Body of pancreas (tissue), 4 donors: ENCODE data around the gene FHOD3. TPM values are rescaled to one million over a fixed set of nuclear protein-coding genes. Genes with fewer than 3 reads are reported as not detected.

Experiments
- ATAC-seq: fragments of 150-250 bp; one replicate; pipeline ENCODE4 v1.9.1; 2016
- DNase-seq, 4 donors: peaks; one replicate each; pipeline ENCODE4 v3.0.0-alpha.2; 2019
- H3K27ac ChIP-seq, 4 donors: fragments of 200-600 bp; sonication (generic); 1 replicate in 3 of 4; 2 replicates in 1 of 4; pipeline versions ENCODE4 v1.5.1 to v1.6.1; 2016 to 2019; ENCODE audit warnings: mild to moderate bottlenecking in 1 of 4, mixed read lengths in 1 of 4, moderate library complexity in 1 of 4
- H3K27me3 ChIP-seq, 2 donors: fragments of 200-600 bp; sonication (generic); one replicate each; pipeline ENCODE4 v1.6.0; 2016; ENCODE audit warnings: mild to moderate bottlenecking in 1 of 2
- H3K36me3 ChIP-seq, 2 donors: fragments of 200-600 bp; sonication (generic); replicated peaks in 1 of 2; 2 replicates each; pipeline ENCODE4 v1.5.1; 2016; ENCODE audit warnings: low read depth in 2 of 2; ENCODE audit not compliant: insufficient read depth in 1 of 2
- H3K4me1 ChIP-seq: fragments of 200-600 bp; sonication (generic); one replicate; pipeline ENCODE4 v1.6.0; 2016
- H3K4me3 ChIP-seq, 2 donors: fragments of 200-600 bp; sonication (generic); 1 replicate in 1 of 2; 2 replicates in 1 of 2; pipeline ENCODE4 v1.5.1; 2016 to 2019
- H3K9me3 ChIP-seq, 3 donors: fragments of 200-600 bp; sonication (generic); 1 replicate in 2 of 3; 2 replicates in 1 of 3; pipeline ENCODE4 v1.5.1; 2016
- CTCF ChIP-seq, 7 experiments: fragments of 450-650 bp in 4 of 7; fragments of 200-600 bp in 3 of 7; sonication (generic) in 3 of 7; IDR thresholded peaks; one replicate each; pipeline ENCODE4 v1.5.1; 2016 to 2019; ENCODE audit warnings: antibody characterized with exemption in 7 of 7
- POLR2A ChIP-seq, 3 donors: fragments of 450-650 bp; IDR thresholded peaks; one replicate each; pipeline ENCODE4 v1.6.1; 2016; ENCODE audit warnings: antibody characterized with exemption in 3 of 3, mild to moderate bottlenecking in 2 of 3
- WGBS, 2 donors: methylation state at CpG; one replicate each; pipeline ENCODE4 v1.1.5; 2017; 5-methylcytosine and 5-hydroxymethylcytosine counted together
- intact Hi-C: fragments of 100-400 bp; cut with DNase I; formaldehyde crosslinking; loops from one replicate; pipeline ENCODE4 v1.15.1; 2023
- total RNA-seq, 2 donors: library from RNA; depleted of rRNA; stranded (reverse); fragments of >200 nt; gene quantifications; one replicate each; pipeline ENCODE4 v1.1.0, GENCODE V29; 2016

Gene FHOD3
- total RNA-seq, 2 donors from 2014 or later, result 0.52 to 2.0 TPM

GRCh38 chr18:36643061-36643460, 345.5 kb downstream of the FHOD3 start:
- Histone ChIP-seq H3K36me3 (no peaks in the 10 kb centered on the region), H3K4me3 (no peak overlapping the region), H3K9me3 (no peaks in the 10 kb centered on the region), H3K27ac (no peak overlapping the region), H3K27me3 (no peaks in the 10 kb centered on the region), H3K4me1 (no peaks in the 10 kb centered on the region)
- no peak for TF ChIP-seq POLR2A (IDR thresholded peaks at IDR 0.05)
- no peak for TF ChIP-seq CTCF (IDR thresholded peaks at IDR 0.05)
- ATAC-seq (no peak), DNase-seq (no peak)
- intact Hi-C loops, result no loop called here
- WGBS, 2 donors, result 69 to 71% methylated on average over 3 of the region's 3 CpGs

- 79 to 93% methylated on average over 3 of the region's 3 CpGs for WGBS, 2 donors
- ATAC-seq, result no peak
- no peaks in the 10 kb centered on the region for H3K27me3 ChIP-seq
- no peak for DNase-seq
- no peak for TF ChIP-seq POLR2A (IDR thresholded peaks at IDR 0.05)
- no peak for TF ChIP-seq CTCF (IDR thresholded peaks at IDR 0.05)
- no peaks in the 10 kb centered on the region for H3K36me3 ChIP-seq
- H3K4me1 ChIP-seq, result no peaks in the 10 kb centered on the region
- H3K4me3 ChIP-seq, result no peak overlapping the region
- no peaks in the 10 kb centered on the region for H3K9me3 ChIP-seq
- intact Hi-C loops, result no loop called here
- no peak overlapping the region for H3K27ac ChIP-seq
Observed at GRCh38 chr18:36648803-36649202, 351.3 kb downstream of the FHOD3 start.

GRCh38 chr18:36649205-36649604, 351.7 kb downstream of the FHOD3 start:
- Histone ChIP-seq H3K36me3 (no peaks in the 10 kb centered on the region), H3K27me3 (no peaks in the 10 kb centered on the region), H3K4me3 (no peak overlapping the region), H3K4me1 (no peaks in the 10 kb centered on the region), H3K27ac (no peak overlapping the region), H3K9me3 (no peaks in the 10 kb centered on the region)
- intact Hi-C loops, result no loop called here
- WGBS, 2 donors, result 72 to 81% methylated on average over 3 of the region's 3 CpGs
- DNase-seq (no peak), ATAC-seq (no peak)
- no peak for TF ChIP-seq CTCF (IDR thresholded peaks at IDR 0.05)
- TF ChIP-seq POLR2A (IDR thresholded peaks at IDR 0.05), result no peak

GRCh38 chr18:36650266-36650665, 352.8 kb downstream of the FHOD3 start:
- DNase-seq (no peak), ATAC-seq (no peak)
- Histone ChIP-seq H3K9me3 (no peaks in the 10 kb centered on the region), H3K4me3 (no peak overlapping the region), H3K36me3 (no peaks in the 10 kb centered on the region), H3K27ac (no peak overlapping the region), H3K27me3 (no peaks in the 10 kb centered on the region), H3K4me1 (no peaks in the 10 kb centered on the region)
- intact Hi-C loops, result no loop called here
- TF ChIP-seq POLR2A (IDR thresholded peaks at IDR 0.05) (no peak), CTCF (IDR thresholded peaks at IDR 0.05) (no peak)
- WGBS, 2 donors, result 74 to 91% methylated on average over 3 of the region's 3 CpGs

- TF ChIP-seq CTCF (IDR thresholded peaks at IDR 0.05), result no peak
- TF ChIP-seq POLR2A (IDR thresholded peaks at IDR 0.05), result no peak
- Histone ChIP-seq H3K27ac (no peak overlapping the region), H3K4me1 (no peaks in the 10 kb centered on the region), H3K9me3 (no peaks in the 10 kb centered on the region), H3K36me3 (no peaks in the 10 kb centered on the region), H3K4me3 (no peak overlapping the region), H3K27me3 (no peaks in the 10 kb centered on the region)
- intact Hi-C loops, result no loop called here
- no peak for DNase-seq
- ATAC-seq, result no peak
- WGBS, 2 donors, result 69 to 77% methylated on average over 5 to 6 of the region's 6 CpGs
Observed at GRCh38 chr18:36650906-36651305, 353.4 kb downstream of the FHOD3 start.
